Measurements from ENCODE around the gene UMOD.

The UMOD gene

GRCh38 chr16:20372701-20373100 lies 20.2 kb upstream of the UMOD start:
- POLR2A ChIA-PET, result no interaction called here
- no peak for TF ChIP-seq CTCF (IDR thresholded peaks at IDR 0.05; ENCODE audit: insufficient read depth, low read length, missing control alignments)
- CTCF ChIA-PET, result interaction anchor here (1.2 to 3.9 kb wide), 2 partner anchors 11 to 469 kb away, joined by 3 to 22 read pairs; no protein-coding TSS in a partner anchor

GRCh38 chr16:20369452-20370054 lies 17.0 kb upstream of the UMOD start:
- H3K4me3 ChIP-seq (ENCODE audit: low read depth, low read length), result no peak overlapping the region
- ChIA-PET POLR2A (no interaction called here), CTCF (interaction anchor here (0.9 kb wide), 1 partner anchor 16 kb away, joined by 3 read pairs; no protein-coding TSS in a partner anchor)
- no peak for TF ChIP-seq CTCF (IDR thresholded peaks at IDR 0.05; ENCODE audit: insufficient read depth, low read length, missing control alignments)
- no peak for DNase-seq (ENCODE audit: low read depth, low spot score)

More at GRCh38 chr16:20372701-20373100, 20.2 kb upstream of the UMOD start:
- no peak overlapping the region for H3K4me3 ChIP-seq (ENCODE audit: low read depth, low read length)
- DNase-seq (ENCODE audit: low read depth, low spot score), result no peak

GRCh38 chr16:20364051-20364450 lies 11.5 kb upstream of the UMOD start:
- no peak for DNase-seq (ENCODE audit: low read depth, low spot score)
- TF ChIP-seq CTCF (IDR thresholded peaks at IDR 0.05; ENCODE audit: insufficient read depth, low read length, missing control alignments), result no peak
- H3K4me3 ChIP-seq (ENCODE audit: low read depth, low read length), result no peak overlapping the region
- POLR2A ChIA-PET, result no interaction called here
- CTCF ChIA-PET, result interaction anchor here (1.3 kb wide), 1 partner anchor 21 kb away, joined by 6 read pairs; no protein-coding TSS in a partner anchor

GRCh38 chr16:20363191-20363590 lies 10.7 kb upstream of the UMOD start:
- DNase-seq (ENCODE audit: low read depth, low spot score), result no peak
- ChIA-PET POLR2A (no interaction called here), CTCF (no interaction called here)
- TF ChIP-seq CTCF (IDR thresholded peaks at IDR 0.05; ENCODE audit: insufficient read depth, low read length, missing control alignments), result no peak
- no peak overlapping the region for H3K4me3 ChIP-seq (ENCODE audit: low read depth, low read length)

- TF ChIP-seq CTCF (IDR thresholded peaks at IDR 0.05; ENCODE audit: insufficient read depth, low read length, missing control alignments), result no peak
- H3K4me3 ChIP-seq (ENCODE audit: low read depth, low read length), result no peak overlapping the region
- ChIA-PET POLR2A (no interaction called here), CTCF (no interaction called here)
- DNase-seq (ENCODE audit: low read depth, low spot score), result no peak
Measured at GRCh38 chr16:20359997-20360396, 7.5 kb upstream of the UMOD start.

- CTCF ChIA-PET, result no interaction called here
- POLR2A ChIA-PET, result no interaction called here
- DNase-seq (ENCODE audit: low read depth, low spot score), result no peak
- TF ChIP-seq CTCF (IDR thresholded peaks at IDR 0.05; ENCODE audit: insufficient read depth, low read length, missing control alignments), result no peak
- no peak overlapping the region for H3K4me3 ChIP-seq (ENCODE audit: low read depth, low read length)
Measured at GRCh38 chr16:20355114-20355782, 2.7 kb upstream of the UMOD start.
